ENCODE results near the gene CCM2.

Gene CCM2

GRCh38 chr7:45084901-45085618 is 85.1 kb downstream of the CCM2 start:
- no peak for DNase-seq

GRCh38 chr7:45085619-45086200 is 85.7 kb downstream of the CCM2 start:
- DNase-seq: no peak

DNA sequence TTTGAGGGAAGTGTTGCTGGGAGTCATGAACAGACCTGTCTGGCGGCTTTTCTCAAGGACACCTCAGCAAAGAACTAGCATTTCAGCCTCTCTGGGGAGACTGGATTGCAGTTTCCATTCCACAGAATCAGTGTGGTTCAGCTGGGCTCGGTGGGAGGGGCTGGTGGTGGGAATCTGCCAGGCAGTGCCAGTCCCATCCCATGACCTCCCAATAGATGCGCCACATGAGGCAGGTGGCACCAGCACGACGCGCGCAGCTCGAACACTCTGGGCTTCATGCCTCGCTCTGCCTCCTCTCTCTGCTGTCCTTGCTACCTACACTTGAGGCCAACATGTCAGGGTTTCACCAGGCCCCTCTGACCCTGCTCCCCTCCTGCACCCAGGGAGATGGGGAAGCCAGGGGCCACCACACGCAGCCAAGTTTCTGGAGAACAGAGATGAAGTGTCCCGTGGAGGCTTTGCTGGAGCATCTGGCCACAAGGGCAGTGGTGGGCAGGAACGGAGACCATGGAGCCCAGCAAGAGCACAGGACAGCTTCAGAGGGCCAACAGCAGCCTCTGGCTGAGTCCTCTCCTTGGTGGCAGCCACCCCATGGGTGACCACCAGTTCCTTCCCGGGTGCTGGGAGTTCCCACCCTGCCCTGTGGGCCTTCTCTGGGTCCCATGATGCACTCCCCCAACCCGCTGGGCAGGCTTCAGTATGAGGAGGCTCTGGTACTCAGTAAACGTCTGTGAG is 86.5 kb downstream of the CCM2 start:
- no peak for DNase-seq

DNA sequence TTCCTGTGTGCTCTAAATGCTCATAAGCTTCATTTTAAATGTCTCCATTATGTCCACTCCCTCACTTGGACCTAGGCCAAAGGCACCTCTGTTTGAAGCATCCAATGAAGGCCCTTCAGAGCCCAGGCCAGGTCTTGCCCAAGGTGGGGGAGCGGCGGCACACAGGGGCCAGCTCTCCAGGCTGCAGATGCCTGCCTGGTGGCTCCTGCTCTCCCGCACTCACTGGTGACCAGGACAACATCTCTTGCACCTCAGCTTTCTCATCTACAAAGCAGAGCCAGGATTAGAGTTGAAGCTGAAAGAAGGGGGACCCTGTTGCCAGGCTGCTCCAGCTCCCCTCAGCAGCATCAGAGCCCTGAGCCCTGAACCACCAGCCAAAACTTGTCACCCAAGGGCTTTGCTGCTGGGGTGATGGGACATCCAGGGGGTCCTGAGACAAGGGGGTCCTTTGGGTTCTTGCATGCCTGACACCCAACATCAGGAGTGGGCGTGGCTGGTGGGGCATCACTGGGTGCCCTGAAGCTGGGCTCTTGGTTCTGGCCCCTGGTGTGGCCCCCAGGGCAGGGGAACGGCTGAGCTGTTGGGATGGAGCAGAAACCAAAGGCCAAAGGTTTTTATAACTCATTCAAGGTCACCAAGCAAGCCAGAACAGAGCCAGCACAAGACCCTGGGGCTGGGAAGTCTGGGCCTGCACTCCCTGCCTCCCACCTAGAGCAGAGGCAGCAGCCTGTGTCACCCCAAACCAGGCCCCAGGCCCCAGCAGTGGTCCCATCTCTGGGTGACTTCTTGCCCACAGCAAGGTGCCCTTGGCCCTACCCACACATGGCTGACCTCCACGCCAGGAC is 87.5 kb downstream of the CCM2 start:
- no peak for DNase-seq

GRCh38 chr7:45088146-45088701 is 88.2 kb downstream of the CCM2 start:
- DNase-seq: no peak

GRCh38 chr7:45088821-45089340 is 88.9 kb downstream of the CCM2 start, which contains the start of gene NACAD:
Gene NACAD, minus strand, starts transcription at chr7:45088969. Its CDS starts 75 bp downstream, at chr7:45088894.
- no peak for DNase-seq

DNA sequence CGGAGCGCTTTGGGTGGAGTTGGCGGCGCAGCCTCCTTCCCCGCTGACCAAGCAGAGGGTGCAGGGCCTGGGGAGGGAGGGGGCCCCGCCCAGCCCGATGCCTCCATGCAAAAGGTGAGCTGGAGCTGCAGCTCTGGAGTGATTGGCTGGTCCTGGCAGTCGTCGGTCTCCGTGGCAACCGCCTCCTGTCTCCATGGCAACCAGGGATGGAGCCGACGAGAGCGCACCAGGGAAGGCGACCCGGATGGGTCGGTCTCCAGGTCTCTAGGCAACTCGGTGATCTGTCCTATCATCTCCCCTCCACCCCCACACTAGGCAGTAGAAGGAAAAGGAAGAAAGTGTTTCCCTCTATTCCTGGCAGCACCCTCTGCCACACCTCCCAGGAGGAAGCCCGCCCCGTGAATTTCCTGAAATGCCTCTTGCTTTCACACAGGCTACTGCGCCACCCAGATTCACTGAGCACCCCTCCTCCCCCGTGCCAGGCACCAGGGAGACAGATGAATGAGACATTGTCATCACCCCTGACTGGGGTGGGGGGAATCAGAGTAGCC is 89.4 kb downstream of the CCM2 start:
- DNase-seq: peak; percentile 82

GRCh38 chr7:45092100-45092930 is 92.3 kb downstream of the CCM2 start:
- DNase-seq: no peak

DNA sequence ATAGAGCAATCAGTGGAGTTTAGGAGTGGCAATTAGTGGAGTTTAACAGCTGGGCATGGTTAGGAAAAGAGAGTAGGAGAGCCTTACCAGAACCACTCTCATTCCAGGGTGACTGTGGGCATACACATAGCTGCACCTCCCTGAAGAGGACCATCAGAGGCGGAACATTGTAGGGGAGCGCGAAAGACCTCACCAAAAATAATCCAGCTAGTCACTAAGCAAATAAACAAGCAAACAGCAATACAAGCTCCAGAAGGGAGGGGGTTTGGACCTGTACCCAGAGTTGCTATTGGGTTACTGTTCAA is 92.9 kb downstream of the CCM2 start:
- DNase-seq: no peak

DNA sequence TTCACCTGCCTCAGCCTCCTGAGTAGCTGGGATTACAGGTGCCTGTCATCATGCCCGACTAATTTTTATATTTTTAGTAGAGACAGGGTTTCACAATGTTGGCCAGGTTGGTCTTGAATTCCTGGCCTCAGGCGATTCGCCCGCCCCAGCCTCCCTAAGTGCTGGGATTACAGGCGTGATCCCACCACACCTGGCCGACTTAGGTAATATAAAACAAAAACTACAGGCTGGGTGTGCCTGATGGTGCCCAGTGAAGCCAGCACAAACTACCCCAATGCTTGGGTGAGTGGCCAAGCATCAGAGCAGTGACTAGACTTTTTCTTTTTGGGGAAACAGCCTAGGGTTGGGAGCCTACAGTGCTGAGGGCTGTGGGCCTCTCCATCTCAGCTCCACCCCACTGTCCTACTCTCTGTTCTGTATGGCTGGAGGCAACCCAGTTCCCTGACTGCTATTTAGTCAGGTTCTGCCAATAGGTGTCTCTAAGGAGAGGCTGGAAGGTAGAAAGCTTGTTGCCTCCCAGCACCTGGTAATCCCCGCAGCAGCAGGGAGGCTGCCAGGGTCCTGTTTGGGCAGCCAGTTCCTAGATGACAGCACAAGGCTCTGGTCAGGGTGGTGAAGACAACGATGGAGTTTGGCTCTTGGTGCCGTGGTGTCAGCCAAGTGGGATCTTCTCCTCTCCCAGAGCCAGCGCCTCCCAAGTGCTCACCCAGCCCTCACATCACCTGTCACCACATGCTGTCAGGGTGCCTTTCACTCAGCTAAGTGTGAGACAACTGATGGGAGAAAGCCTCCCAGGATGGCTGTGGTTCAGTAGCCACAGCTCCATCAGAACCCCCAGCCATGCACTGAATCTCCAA is 99.2 kb downstream of the CCM2 start:
- no peak for DNase-seq

GRCh38 chr7:45099891-45100760 is 100.1 kb downstream of the CCM2 start:
- no peak for DNase-seq

GRCh38 chr7:45100761-45101480 is 100.9 kb downstream of the CCM2 start:
- DNase-seq: no peak

GRCh38 chr7:45101748-45102147 is 101.7 kb downstream of the CCM2 start:
- no peak for DNase-seq

DNA sequence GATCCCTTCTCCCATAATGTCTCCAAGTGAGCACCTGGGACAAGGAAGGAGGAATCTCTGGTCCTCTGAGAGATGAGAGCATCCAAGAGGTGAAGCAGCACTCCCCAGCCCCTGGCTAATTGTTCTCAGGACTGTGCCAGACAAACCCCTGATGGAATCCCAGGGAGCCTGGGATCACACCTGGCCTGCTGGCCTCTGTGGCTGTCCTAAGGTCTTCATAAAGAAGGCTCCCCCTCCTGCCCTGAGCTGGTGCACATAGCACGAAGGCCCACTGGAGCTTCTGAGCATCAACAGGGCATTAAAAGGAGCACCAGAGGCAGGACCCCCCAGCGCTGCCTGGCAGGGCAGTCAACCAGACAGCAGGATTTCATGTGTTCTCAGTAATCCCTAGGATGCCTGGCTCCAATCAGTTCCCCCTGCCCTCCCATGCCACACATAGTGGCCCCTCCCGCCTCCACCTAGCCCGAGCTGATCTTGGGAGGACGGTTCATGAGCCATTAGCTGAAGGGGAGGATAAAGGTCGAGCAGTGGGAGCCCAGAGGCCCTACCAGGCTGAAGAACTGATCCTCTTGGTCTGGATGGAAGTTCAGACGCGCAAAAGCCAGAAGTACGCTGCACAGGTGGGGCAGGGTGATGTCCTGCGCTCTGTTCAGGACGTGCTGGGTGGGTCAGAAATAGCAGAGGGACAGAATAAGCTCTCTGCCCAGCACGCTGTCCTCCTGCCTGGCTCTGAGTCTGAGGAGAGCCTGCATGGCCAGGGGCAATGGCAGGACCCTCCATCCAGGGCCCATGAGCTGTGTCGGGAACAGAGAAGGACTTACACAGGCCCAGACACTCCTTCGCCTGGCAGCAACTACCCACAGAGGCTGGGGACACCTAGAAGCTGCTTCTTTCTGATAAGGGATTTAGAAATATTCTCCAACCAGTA is 103.0 kb downstream of the CCM2 start:
- DNase-seq: no peak

- DNase-seq: no peak
These were observed 104.2 kb downstream of the CCM2 start for GRCh38 chr7:45103958-45104843.

GRCh38 chr7:45104844-45105587 is 105.0 kb downstream of the CCM2 start:
- DNase-seq: no peak
